PFSK-1 (cell line): ENCODE measurements around the gene HIPK2.

Experiments
- POLR2AphosphoS5 ChIP-seq: IDR thresholded peaks from 2 replicates; pipeline ENCODE4 v1.6.1; 2012; ENCODE audit warnings: low read depth, mild to moderate bottlenecking, control low read depth, low read length, moderate library complexity
- SIN3A ChIP-seq: IDR thresholded peaks from 2 replicates; pipeline ENCODE4 v1.6.1; 2012; ENCODE audit warnings: mild to moderate bottlenecking, low read length, moderate library complexity, borderline replicate concordance; ENCODE audit not compliant: insufficient read depth
- TAF1 ChIP-seq: IDR thresholded peaks from 2 replicates; pipeline ENCODE4 v1.6.1; 2012; ENCODE audit warnings: low read length, control low read depth, borderline replicate concordance; ENCODE audit not compliant: insufficient read depth
- TF ChIP-seq, protein P1 (sequence below), 2 experiments: IDR thresholded peaks; 2 replicates each; pipeline versions ENCODE4 v1.6.1 to v1.8.0; 2011 to 2012; ENCODE audit warnings: low read depth in 2 of 2, low read length in 2 of 2, control low read depth in 1 of 2, inconsistent platforms in 1 of 2, mild to moderate bottlenecking in 1 of 2, moderate library complexity in 1 of 2; ENCODE audit not compliant: insufficient read depth in 1 of 2

DNA sequence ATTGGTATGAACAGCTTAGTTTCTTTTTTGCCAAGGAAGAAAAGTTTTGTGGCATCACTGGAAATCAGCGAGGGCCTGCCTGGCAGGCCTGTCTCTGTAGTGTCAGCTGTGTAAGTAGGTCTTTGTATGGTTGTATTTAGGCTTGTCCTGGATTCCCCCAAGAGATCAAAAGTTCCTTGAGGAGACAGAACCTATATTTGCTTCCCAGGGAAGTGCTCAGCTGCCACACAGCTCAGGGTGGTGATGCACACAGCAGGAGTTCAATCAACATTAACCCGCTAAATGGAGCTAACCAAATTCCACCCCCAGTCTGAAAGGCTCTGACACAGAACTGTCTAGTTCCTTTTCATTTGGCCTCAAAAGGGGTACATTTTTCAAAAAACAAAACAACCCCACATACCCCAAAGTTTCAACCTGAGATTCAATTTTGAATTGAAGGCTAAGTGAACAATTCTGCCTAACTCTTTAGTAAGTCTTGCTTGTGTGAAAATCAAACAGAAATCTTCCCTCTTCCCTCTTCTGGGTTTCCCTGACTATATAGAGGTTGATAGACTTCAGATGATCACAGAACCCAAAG lies 129.9 kb downstream of the HIPK2 start:
- TF ChIP-seq TAF1 (no peak), POLR2AphosphoS5 (no peak), SIN3A (no peak)
- TF ChIP-seq, protein P1, sequence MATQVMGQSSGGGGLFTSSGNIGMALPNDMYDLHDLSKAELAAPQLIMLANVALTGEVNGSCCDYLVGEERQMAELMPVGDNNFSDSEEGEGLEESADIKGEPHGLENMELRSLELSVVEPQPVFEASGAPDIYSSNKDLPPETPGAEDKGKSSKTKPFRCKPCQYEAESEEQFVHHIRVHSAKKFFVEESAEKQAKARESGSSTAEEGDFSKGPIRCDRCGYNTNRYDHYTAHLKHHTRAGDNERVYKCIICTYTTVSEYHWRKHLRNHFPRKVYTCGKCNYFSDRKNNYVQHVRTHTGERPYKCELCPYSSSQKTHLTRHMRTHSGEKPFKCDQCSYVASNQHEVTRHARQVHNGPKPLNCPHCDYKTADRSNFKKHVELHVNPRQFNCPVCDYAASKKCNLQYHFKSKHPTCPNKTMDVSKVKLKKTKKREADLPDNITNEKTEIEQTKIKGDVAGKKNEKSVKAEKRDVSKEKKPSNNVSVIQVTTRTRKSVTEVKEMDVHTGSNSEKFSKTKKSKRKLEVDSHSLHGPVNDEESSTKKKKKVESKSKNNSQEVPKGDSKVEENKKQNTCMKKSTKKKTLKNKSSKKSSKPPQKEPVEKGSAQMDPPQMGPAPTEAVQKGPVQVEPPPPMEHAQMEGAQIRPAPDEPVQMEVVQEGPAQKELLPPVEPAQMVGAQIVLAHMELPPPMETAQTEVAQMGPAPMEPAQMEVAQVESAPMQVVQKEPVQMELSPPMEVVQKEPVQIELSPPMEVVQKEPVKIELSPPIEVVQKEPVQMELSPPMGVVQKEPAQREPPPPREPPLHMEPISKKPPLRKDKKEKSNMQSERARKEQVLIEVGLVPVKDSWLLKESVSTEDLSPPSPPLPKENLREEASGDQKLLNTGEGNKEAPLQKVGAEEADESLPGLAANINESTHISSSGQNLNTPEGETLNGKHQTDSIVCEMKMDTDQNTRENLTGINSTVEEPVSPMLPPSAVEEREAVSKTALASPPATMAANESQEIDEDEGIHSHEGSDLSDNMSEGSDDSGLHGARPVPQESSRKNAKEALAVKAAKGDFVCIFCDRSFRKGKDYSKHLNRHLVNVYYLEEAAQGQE (IDR thresholded peaks at IDR 0.05; ENCODE audit: insufficient read depth in 1 of 2, low read depth in 2 of 2, low read length in 2 of 2) = no peak
